GM18517 (cell line): ENCODE measurements around the gene SUCNR1.
A peak's percentile ranks its signal among the peaks of the same experiment; 100 is the strongest.
"Not testable (repeated sequence)": the region's sequence is repeated elsewhere in the genome, so short reads cannot be mapped to it uniquely, and the experiment has no call there.

Experiments
- ATAC-seq: cut with Tn5 transposase; IDR thresholded peaks from one replicate; pipeline ENCODE4 v1.9.1; 2021; ENCODE audit warnings: mild to moderate bottlenecking, moderate library complexity; ENCODE audit not compliant: unreplicated experiment

SUCNR1 gene

DNA sequence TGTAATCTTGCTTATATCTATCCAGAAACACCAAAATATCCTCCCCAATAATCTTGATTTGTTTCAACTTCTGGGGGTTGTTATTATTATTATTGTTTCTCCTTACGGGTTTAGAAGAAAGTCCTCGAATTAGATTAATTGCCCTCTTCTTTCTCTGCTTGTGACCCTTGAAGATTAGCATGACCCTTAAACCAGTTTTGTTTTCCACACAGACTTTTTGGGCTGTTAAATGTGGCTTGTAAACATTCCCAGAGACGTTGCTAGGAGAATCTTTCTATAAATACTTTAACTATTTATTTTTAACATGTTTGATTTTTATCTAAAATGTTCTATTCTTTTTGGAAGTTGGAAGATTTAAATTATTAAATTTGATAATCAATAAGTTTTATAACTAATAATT is 4.3 kb upstream of the SUCNR1 start:
- ATAC-seq: no peak

DNA sequence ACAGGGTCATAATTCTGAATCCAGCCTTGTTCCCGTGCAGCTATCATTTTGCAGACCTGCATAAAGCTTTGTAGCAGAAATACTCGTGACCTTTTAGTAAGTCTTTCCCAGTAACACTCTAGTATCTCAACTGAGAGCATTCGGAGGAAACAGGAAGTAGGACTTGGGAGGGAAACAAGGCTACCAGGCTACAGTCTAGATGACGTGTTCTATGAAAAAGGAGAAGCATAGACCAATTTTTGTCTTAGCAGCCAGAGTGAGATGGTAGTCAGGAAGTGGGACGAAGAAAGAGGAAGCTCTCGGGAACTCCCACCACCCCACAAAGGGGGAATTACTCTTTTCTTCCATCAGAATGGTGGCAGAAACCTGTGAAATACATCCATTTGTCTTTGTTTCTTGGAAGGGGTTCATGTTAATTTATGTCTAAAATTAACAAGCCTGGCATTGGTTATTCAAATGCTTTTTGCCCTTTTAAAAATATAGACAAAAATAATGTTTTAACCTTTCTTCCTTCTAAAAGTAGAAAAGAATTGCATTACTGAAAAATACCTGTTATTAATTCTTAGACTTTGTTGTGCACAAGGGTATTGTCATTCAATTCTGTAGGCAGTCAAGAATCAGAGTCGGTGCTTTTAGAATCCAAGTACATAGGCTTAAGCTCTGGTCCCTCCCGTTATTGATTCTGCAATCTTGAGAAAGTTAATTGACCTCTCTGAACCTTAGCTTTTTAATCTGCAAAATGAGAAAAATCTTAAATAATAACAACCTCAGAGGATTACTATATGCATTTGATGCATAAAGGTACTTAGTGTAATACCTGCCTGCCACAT is 1.6 kb upstream of the SUCNR1 start:
- ATAC-seq: peak; percentile 72

DNA sequence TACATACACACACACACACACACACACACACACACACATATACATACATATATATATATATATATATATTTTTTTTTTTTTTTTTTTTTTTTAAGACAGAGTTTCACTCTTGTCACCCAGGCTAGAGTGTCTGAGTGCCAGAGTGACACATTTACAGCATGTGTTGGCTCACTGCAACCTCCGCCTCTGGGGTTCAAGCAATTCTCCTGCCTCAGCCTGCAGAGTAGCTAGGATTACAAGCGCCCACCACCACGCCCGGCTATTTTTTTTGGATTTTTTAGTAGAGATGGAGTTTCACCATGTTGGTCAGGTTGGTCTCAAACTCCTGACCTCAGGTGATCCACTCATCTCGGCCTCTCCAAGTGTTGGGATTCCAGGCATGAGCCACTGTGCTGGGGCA is 636 bp downstream of the SUCNR1 start:
- ATAC-seq: not testable (repeated sequence)

DNA sequence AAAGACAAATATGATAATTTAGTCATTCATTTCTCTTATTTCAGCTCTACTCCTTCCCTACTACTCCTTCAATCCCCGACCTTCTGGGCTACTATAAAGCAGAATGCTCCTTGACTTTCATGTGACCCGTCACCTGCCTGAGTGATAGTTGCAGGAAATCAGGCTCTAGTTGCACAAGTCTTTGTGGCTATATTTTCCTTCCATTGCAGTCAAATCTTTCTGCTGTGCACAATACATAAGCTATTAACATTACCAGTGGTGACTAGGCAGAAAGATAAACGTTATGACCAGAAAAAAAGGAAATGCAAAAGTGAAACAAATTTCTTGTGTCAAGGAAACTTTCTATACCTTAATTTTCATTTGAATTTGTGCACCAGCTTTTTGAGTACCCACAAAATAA is 2.3 kb downstream of the SUCNR1 start:
- peak; percentile 79 for ATAC-seq

DNA sequence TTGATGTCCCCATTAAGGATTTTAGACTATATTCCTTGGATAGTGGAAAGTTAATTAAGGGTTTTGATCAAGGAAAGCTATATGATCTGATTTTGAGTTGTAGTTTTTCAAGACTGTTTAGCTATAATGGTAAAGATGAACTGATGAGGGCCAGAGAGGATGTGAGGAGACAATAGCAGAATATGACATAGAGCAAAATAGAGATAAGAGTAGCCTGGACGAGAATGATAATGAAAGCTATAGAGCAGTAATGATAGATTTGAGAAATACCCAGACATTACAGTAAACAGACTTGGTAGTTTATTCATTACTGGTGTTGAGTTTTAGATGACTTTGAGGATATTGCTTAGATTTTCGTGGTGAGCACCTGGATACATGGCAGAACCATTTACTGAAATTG is 3.8 kb downstream of the SUCNR1 start:
- ATAC-seq: no peak

DNA sequence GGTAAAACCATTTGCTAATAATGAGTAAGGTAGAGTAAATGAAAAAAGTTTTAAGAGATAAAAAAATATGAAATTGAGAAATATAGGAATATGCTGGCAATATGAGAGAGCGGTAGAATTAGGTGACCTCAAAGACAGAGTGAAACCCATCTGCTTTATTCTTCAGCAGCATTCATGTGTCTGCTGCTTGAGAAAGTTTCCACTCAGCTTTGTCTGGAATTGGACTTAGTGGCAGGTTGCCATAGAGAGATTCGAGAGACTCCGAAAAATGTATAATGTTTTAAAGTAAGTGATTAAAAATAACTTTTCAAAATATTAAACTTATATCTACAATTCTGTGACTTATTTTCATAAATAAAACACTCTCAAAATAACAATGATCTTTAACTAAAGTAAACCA is 5.0 kb downstream of the SUCNR1 start:
- ATAC-seq: no peak

DNA sequence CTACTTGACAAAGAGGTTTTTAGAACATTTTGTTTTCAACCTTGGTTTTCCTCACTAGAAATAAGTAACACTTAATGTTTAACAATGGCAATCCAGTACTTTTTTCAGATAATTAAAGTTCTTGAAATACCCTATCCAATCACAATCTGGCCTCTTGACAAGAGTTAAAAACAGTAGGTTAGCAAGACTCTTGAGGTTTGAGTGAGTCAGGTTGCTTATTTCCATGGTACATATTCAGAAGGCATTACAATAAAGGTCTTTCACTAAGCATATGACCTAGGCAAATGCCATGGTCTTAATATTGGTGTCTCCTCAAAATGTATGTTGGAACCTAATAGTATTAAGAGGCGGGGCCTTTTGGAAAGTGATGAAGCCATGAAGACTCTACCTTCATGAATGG is 5.6 kb downstream of the SUCNR1 start:
- ATAC-seq: no peak

DNA sequence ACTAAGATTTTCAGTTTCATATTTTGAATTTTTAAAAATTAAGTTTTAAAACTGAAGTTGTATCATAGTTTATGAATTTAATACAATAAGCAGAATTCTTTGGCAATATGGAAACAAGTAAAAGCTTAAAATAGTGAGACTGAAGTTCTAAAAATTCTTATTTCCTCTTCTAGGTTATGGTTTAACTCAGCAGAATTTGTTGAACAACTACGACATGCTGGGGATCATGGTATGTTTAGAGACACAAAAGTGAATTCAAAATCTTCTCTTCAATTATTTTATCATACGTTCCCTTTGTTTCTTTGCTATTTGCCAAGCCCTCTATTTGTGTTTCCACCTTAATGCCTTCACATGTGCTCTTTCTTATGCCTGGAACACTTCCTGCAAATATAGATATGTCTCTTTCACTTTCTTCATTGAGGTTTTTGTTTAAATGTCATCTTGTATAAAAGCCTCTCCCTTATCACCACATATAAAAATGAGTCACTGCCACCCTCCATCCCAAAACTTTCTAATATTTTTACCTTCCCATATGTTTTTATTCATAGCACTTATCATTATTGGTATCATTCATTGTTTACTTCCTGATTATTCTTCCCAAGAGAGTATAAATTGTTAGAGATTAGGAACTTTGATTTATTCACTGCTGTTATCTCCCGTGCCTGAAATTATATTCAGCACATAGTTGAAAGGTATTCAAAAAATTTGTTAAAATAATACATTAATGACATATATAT is 6.4 kb downstream of the SUCNR1 start:
- peak; percentile 51 for ATAC-seq

DNA sequence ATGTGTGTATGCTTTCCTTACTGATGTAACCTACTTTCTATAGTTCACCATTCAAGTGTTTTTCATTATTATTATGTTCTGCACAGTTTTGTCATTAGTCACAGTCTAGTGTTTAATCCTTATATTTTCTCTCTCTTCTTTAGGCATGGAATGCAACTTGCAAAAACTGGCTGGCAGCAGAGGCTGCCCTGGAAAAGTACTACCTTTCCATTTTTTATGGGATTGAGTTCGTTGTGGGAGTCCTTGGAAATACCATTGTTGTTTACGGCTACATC is 6.9 kb downstream of the SUCNR1 start:
- no peak for ATAC-seq

DNA sequence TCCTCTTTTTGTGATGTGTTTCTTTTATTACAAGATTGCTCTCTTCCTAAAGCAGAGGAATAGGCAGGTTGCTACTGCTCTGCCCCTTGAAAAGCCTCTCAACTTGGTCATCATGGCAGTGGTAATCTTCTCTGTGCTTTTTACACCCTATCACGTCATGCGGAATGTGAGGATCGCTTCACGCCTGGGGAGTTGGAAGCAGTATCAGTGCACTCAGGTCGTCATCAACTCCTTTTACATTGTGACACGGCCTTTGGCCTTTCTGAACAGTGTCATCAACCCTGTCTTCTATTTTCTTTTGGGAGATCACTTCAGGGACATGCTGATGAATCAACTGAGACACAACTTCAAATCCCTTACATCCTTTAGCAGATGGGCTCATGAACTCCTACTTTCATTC is 7.7 kb downstream of the SUCNR1 start:
- no peak for ATAC-seq

DNA sequence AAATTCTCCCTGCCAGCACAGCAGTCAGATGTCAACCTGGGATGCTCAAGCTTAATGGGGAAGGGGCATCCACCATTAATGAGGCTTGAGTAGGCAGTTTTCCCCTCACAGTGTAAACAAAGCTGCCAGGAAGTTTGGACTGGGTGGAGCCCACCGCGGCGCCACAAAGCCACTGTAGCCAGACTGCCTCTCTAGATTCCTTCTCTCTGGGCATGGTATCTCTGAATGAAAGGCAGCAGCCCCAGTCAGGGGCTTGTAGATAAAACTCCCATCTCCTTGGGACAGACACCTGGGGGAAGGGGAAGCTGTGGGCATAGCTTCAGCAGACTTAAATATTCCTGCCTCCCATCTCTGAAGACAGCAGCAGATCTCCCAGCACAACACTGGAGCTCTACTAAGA is 12.0 kb downstream of the SUCNR1 start:
- ATAC-seq: not testable (repeated sequence)

DNA sequence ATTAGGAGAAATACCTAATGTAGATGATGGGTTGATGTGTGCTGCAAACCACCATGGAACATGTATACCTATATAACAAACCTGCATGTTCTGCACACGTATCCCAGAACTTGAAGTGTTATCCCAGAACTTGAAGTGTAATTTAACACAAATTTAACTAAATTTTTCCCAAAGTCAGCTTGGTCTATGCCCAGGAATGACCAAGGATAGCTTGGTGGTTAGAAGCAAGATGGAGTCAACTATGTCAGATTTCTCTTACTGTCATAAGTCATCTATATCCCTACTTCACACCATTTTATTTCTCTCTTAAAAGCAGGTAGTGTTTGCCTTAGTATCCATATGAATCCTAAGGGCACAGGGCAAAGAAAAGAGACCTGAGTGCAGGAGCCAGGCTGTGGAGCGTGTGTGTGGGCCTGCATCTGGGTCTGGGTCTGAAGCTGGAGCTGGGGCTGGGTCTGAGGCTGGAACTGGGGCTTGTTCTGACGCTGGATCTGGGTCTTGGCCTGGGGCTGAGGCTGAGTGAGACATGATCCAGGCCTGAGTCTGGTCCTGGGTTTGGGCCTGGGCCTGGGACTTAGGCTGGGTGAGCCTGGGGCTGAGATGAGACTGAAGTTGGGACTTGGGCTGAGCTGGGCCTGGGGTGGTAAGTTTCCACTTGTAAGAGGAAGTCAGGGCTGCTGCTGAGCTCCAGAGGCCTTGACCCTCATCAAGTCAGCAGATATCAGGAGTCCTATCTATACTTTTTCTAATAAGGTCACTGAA is 14.2 kb downstream of the SUCNR1 start:
- not testable (repeated sequence) for ATAC-seq

DNA sequence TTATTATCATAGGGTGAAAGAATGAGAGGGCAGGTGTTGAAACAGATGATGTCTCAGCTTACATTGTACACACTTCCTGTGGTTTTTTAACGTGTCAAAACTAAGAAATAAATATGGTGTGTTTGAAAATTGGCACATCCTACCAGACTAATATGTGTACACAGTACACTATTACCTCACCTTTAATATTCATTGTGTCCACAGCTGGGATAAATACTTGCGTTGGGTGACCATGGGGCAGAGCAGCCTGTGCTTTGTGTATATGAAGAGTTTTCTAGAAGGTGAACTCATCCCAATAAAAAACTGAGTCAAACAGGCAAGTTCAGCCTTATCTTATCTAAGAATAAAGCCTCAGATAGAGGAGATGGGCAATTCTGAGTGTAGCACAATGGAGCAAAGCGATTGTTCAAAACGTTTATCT is 17.3 kb downstream of the SUCNR1 start:
- peak; percentile 72 for ATAC-seq

DNA sequence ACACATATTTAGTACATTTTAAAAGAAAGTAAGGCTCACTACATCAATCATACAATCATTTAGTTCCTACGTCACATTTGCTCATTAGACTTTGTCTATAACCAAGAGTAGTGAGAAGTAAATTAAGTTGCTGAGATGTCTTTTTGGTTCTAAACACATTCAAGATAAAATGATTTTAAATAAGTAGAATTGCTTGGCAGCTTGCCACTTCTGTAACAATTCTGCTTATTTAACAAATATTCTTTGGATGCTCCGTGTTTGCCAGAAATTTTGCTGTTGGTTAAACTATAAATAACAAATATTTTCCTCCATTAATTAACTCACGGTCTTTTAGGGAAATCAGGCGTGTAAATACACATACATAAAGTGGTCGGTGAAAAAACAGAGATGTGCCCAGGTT is 18.3 kb downstream of the SUCNR1 start:
- ATAC-seq: no peak

DNA sequence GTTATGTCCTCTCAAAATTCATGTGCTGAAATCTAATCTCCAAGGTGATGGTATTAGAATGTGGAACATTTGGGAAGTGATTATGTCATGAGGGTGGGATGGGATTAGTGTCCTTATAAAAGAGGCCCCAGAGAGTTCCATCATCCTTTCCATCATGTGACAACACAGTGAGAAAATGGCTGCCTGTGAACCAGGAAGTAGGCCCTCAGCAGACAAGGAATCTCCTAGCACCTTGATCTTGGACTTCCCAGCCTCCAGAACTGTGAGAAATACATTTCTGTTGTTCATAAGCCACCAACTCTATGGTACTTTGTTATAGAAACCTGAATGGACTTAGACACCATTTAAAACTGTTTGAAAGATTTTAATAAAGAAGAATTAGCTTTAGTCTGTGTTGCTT is 20.8 kb downstream of the SUCNR1 start:
- no peak for ATAC-seq

DNA sequence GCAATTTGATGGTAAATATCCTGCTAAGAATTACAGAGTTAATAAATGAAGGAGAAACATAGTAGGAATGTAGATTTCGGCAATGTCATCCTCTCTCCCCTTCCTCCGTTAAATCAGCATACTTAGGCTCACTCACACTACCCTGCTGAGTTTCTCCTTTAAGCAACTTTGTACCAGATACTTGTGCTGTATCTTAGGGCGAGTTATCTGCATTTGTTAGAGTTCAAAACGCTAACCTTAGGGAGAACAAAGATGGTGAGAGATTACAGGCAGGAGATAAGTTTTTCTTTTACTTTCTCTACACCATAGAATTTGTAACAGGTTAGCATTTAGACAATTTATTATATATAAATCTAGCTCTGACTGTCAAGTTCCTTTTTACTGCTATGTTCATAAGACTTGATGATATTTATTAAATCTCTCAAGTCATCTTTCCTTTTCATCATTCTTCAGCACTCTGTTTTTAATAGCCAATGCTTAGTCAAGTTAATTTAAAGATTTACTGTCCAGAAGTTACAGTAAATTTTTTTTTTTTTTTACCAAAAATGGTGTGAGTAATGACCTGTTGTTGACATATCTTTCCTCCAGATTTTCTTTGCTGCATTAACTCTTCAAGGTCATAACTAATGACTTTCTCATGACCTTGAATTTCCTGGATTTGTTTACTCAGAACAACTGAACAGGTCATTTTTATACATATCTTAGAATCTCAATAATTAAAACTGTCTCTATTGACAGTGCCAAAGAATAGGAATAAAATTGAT is 22.2 kb downstream of the SUCNR1 start:
- no peak for ATAC-seq

DNA sequence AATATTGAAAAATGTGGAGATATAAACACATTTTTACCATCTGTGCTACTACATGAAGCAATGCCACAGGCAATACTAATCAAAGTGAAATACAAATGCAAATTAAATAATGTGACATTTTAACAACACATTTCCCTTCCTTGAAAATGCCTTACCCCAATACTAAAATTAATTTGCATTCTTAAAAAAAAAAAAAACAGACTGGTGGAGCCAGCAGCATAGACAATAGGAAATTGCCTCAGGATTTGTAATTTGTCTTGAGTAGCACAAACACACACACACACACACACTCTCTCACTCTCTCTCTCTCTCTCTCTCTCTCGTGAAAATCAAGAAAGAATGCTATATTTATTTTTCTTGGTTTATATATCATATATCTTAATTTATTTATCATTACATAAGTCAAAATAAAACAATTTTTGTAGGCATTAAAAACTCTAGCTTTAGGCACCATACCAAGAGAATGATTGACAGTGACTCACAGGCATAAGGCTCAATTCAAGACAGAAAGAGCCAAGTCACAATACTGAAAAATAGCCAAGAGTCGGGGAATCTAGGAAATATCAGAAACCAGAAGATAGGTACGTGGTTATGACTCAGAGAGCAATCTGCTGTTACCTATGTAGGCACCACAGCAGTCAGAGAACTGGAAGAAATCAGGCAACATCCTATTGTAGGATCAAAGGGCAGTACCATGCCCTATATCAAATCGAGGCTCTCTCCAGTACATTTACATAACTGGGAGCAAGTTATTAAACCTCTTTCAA is 23.0 kb downstream of the SUCNR1 start:
- no peak for ATAC-seq

DNA sequence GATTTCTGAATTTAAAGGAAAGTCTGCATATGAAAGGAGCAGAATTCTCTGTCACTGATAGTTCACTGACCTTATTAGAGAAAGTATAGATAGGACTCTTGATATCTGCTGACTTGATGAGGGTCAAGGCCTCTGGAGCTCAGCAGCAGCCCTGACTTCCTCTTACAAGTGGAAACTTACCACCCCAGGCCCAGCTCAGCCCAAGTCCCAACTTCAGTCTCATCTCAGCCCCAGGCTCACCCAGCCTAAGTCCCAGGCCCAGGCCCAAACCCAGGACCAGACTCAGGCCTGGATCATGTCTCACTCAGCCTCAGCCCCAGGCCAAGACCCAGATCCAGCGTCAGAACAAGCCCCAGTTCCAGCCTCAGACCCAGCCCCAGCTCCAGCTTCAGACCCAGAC is 24.7 kb downstream of the SUCNR1 start:
- not testable (repeated sequence) for ATAC-seq

DNA sequence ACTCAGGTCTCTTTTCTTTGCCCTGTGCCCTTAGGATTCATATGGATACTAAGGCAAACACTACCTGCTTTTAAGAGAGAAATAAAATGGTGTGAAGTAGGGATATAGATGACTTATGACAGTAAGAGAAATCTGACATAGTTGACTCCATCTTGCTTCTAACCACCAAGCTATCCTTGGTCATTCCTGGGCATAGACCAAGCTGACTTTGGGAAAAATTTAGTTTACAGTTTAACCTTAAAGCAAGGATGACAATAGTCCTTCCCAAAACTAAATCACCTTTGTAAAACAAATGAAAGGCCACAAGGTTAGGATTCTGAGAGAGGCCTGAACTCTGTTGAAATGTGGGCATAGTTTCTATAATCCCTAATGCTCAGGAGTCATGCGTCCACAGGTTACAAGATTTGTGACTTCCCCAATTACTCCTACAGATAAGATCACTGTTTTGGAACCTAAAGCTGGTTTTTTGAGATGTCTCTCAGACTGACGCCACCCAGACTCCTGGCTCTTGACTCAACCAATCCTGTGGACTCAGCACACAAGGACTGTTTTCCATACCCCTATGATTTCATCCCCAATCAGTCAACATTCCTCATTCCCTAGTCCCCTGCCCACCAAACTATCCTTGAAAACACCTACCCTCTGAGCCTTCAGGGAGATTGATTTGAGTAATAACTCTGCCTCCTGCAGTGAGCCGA is 25.3 kb downstream of the SUCNR1 start:
- ATAC-seq: not testable (repeated sequence)

DNA sequence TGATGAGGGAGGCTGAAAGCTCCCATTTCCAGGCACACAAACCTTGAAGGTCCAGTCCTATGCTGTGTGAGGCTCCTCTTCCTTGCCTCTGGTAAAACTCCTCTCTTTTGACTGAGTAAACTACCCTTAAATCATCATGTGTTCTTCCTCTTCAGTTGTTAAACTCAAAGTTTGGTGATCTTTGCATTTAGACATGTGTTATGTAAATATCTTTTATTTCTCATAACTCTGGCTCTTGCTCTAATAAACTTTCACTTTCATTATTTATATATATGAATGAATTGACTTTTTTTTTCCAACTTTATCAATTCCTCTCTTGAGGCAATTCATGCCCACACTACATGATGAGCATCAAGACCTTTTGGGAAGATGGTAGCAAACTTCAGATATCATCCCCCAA is 26.6 kb downstream of the SUCNR1 start:
- no peak for ATAC-seq
